ENCODE data around the gene SHTN1.

- no peak for TF ChIP-seq POLR2AphosphoS5 (IDR thresholded peaks at IDR 0.05; ENCODE audit: low read depth, low read length)
- no peak for TF ChIP-seq POLR2A (IDR thresholded peaks at IDR 0.05; ENCODE audit: low read depth, low read length)
- no peak for TF ChIP-seq POU2F2 (IDR thresholded peaks at IDR 0.05; ENCODE audit: low read depth, low read length)
- TF ChIP-seq TAF1 (IDR thresholded peaks at IDR 0.05; ENCODE audit: low read depth, low read length): no peak
- TF ChIP-seq SPI1 (IDR thresholded peaks at IDR 0.05; ENCODE audit: low read depth, low read length): no peak
- no peak for TF ChIP-seq PAX5 (IDR thresholded peaks at IDR 0.05; ENCODE audit: insufficient read depth, low read length, severe bottlenecking)
These were observed 94.1 kb downstream of the SHTN1 start for GRCh38 chr10:116910910-116911309.

Measured in GM12891 (cell line).